Measurements from ENCODE around the gene BBS9. TPM values are rescaled to one million over a fixed set of nuclear protein-coding genes. Genes with fewer than 3 reads are reported as not detected.

BBS9 gene
- total and polyA plus RNA-seq, 2 donors (not counting 3 experiments of a cell fraction or from before 2014, with no cell fraction given), result 5.7 to 17.4 TPM

DNA sequence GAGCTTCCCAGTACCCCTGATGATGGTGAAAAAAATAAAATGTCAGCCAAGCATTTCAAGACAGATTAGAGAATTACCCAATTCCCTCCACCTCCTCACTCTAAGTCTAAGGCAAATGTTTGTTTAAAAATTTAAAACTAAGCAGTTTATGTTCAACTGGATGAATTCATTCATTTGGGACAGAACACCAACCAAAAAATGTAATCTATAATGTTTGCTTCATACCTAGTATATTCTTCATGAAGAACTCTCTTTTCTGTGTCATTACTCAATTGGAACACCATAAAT lies 450.3 kb downstream of the BBS9 start:
- Histone ChIP-seq H3K9me3 (replicated peaks; ENCODE audit: control insufficient read depth, insufficient read depth, low read length) (no peaks in the 10 kb centered on the region), H3K9me1 (replicated peaks; ENCODE audit: control insufficient read depth, extremely low read depth, insufficient read depth, low read length) (no peaks in the 10 kb centered on the region), H3K27me3 (ENCODE audit: control insufficient read depth in 2 of 2, insufficient read depth in 2 of 2, low read length in 2 of 2) (no peaks in the 10 kb centered on the region), H3K4me3 (replicated peaks in 1 of 3; ENCODE audit: insufficient read depth in 1 of 3, low read depth in 1 of 3, low read length in 3 of 3) (no peak overlapping the region), H3K36me3 (ENCODE audit: control insufficient read depth in 2 of 2, extremely low read depth in 1 of 2, insufficient read depth in 2 of 2, low read length in 2 of 2) (no peaks in the 10 kb centered on the region), H3K79me2 (ENCODE audit: control insufficient read depth, insufficient read depth, low read length) (no peaks in the 10 kb centered on the region), H4K20me1 (replicated peaks; ENCODE audit: control insufficient read depth, extremely low read depth, insufficient read depth, low read length) (no peaks in the 10 kb centered on the region), H3K9ac (replicated peaks; ENCODE audit: extremely low read depth, insufficient read depth, low read length) (no peak overlapping the region), H2AFZ (ENCODE audit: low read depth, low read length) (no peak overlapping the region), H3K4me2 (ENCODE audit: insufficient read depth, low read length) (no peak overlapping the region), H3K4me1 (ENCODE audit: control insufficient read depth, extremely low read depth, insufficient read depth, low read length) (peaks cover 6% of the 10 kb centered on the region), H3K27ac (ENCODE audit: insufficient read depth, low read depth, low read length) (no peak overlapping the region)
- ChIA-PET CTCF (no interaction called here), POLR2A (no interaction called here)
- FAIRE-seq (no peak), DNase-seq (ENCODE audit: low read depth, low spot score) (no peak)
- no TSS peak for BruUV-seq (replicated peaks)
- dilution Hi-C loops (cut with MboI; ENCODE audit: extremely low pct_ligation_motif_present, low sequenced_read_pairs), result no loop called here
- TF ChIP-seq POLR2AphosphoS5 (IDR thresholded peaks at IDR 0.05; ENCODE audit: insufficient read depth, low read depth, low read length) (no peak), FOS (IDR thresholded peaks at IDR 0.05; ENCODE audit: borderline replicate concordance, insufficient read depth, low read length) (no peak), MYC (IDR thresholded peaks at IDR 0.05; ENCODE audit: low read depth, low read length) (no peak), MAX (IDR thresholded peaks at IDR 0.05; ENCODE audit: insufficient read depth, insufficient read length) (no peak), GATA2 (IDR thresholded peaks at IDR 0.05; ENCODE audit: insufficient read depth, insufficient read length, low read depth, low read length) (no peak)
- TF ChIP-seq, protein P1, sequence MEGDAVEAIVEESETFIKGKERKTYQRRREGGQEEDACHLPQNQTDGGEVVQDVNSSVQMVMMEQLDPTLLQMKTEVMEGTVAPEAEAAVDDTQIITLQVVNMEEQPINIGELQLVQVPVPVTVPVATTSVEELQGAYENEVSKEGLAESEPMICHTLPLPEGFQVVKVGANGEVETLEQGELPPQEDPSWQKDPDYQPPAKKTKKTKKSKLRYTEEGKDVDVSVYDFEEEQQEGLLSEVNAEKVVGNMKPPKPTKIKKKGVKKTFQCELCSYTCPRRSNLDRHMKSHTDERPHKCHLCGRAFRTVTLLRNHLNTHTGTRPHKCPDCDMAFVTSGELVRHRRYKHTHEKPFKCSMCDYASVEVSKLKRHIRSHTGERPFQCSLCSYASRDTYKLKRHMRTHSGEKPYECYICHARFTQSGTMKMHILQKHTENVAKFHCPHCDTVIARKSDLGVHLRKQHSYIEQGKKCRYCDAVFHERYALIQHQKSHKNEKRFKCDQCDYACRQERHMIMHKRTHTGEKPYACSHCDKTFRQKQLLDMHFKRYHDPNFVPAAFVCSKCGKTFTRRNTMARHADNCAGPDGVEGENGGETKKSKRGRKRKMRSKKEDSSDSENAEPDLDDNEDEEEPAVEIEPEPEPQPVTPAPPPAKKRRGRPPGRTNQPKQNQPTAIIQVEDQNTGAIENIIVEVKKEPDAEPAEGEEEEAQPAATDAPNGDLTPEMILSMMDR (IDR thresholded peaks at IDR 0.05; ENCODE audit: extremely low read depth in 1 of 2, insufficient read depth in 1 of 2, low read depth in 1 of 2, low read length in 2 of 2), result no peak
- intact Hi-C loops (cut with micrococcal nuclease), result no loop called here

DNA sequence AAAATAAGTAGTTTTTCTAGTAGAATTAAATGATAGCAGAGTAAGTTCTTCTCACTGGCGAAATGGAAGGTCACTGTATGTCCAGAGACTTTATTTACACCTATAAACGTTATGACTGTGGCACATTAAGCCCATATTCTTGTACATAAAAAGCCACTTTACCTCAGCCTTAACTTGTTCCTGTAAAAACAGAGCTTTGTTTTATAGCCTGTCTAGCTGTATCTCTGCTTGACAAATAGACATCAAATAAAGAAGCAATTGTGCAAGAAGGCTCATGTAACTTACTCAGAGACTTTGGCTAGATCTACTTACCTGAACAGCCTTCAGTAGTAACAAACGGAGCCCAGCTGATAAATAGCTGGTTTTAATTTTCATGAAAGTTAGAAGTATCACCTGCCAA lies 451.9 kb downstream of the BBS9 start:
- intact Hi-C loops (cut with micrococcal nuclease), result no loop called here

More for the DNA sequence above, 451.9 kb downstream of the BBS9 start:
- H3K27me3 ChIP-seq (ENCODE audit: control insufficient read depth in 2 of 2, insufficient read depth in 2 of 2, low read length in 2 of 2), result no peaks in the 10 kb centered on the region
- H3K4me2 ChIP-seq (ENCODE audit: insufficient read depth, low read length), result no peak overlapping the region
- no peak overlapping the region for H3K4me3 ChIP-seq (replicated peaks in 1 of 3; ENCODE audit: insufficient read depth in 1 of 3, low read depth in 1 of 3, low read length in 3 of 3)
- H3K4me1 ChIP-seq (ENCODE audit: control insufficient read depth, extremely low read depth, insufficient read depth, low read length), result peaks cover 6% of the 10 kb centered on the region
- FAIRE-seq (no peak), DNase-seq (ENCODE audit: low read depth, low spot score) (no peak)
- no peaks in the 10 kb centered on the region for H3K9me3 ChIP-seq (replicated peaks; ENCODE audit: control insufficient read depth, insufficient read depth, low read length)
- ChIA-PET CTCF (no interaction called here), POLR2A (no interaction called here)
- H4K20me1 ChIP-seq (replicated peaks; ENCODE audit: control insufficient read depth, extremely low read depth, insufficient read depth, low read length), result no peaks in the 10 kb centered on the region
- no peaks in the 10 kb centered on the region for H3K9me1 ChIP-seq (replicated peaks; ENCODE audit: control insufficient read depth, extremely low read depth, insufficient read depth, low read length)
- no peak for TF ChIP-seq FOS (IDR thresholded peaks at IDR 0.05; ENCODE audit: borderline replicate concordance, insufficient read depth, low read length)
- no peak for TF ChIP-seq JUN (IDR thresholded peaks at IDR 0.05; ENCODE audit: borderline replicate concordance, insufficient read depth, insufficient read length, low read depth)
- TF ChIP-seq POLR2AphosphoS5 (IDR thresholded peaks at IDR 0.05; ENCODE audit: insufficient read depth, low read depth, low read length), result no peak
- TF ChIP-seq MYC (IDR thresholded peaks at IDR 0.05; ENCODE audit: low read depth, low read length), result no peak
- no peak for TF ChIP-seq POLR2A (IDR thresholded peaks at IDR 0.05; ENCODE audit: low read depth, low read length)
- TF ChIP-seq GATA2 (IDR thresholded peaks at IDR 0.05; ENCODE audit: insufficient read depth, insufficient read length, low read depth, low read length), result no peak
- no peak for TF ChIP-seq MAX (IDR thresholded peaks at IDR 0.05; ENCODE audit: insufficient read depth, insufficient read length)
- TF ChIP-seq, protein P1 (IDR thresholded peaks at IDR 0.05; ENCODE audit: extremely low read depth in 1 of 2, insufficient read depth in 1 of 2, low read depth in 1 of 2, low read length in 2 of 2), result no peak
- TF ChIP-seq EZH2 (IDR thresholded peaks at IDR 0.05; ENCODE audit: borderline replicate concordance, low read depth, low read length, severe bottlenecking), result no peak
- no peak overlapping the region for H2AFZ ChIP-seq (ENCODE audit: low read depth, low read length)
- no peak overlapping the region for H3K9ac ChIP-seq (replicated peaks; ENCODE audit: extremely low read depth, insufficient read depth, low read length)
- no peak overlapping the region for H3K27ac ChIP-seq (ENCODE audit: insufficient read depth, low read depth, low read length)
- no peaks in the 10 kb centered on the region for H3K36me3 ChIP-seq (ENCODE audit: control insufficient read depth in 2 of 2, extremely low read depth in 1 of 2, insufficient read depth in 2 of 2, low read length in 2 of 2)
- dilution Hi-C loops (cut with MboI; ENCODE audit: extremely low pct_ligation_motif_present, low sequenced_read_pairs), result no loop called here
- BruUV-seq (replicated peaks), result no TSS peak
- no peaks in the 10 kb centered on the region for H3K79me2 ChIP-seq (ENCODE audit: control insufficient read depth, insufficient read depth, low read length)

Data from endothelial cell of umbilical vein (primary cell).